BJ (cell line): ENCODE data around the gene SLC8B1. TPM values are rescaled to one million over a fixed set of nuclear protein-coding genes. Genes with fewer than 3 reads are reported as not detected.

ENCODE experiments used
- CTCF ChIA-PET: fragments of 350-600 bp; formaldehyde crosslinking; extraction: SDS; loops from one replicate; lab custom pipeline; 2021; ENCODE audit warnings: antibody characterized with exemption, inconsistent platforms; lab: Yijun Ruan, JAX
- POLR2A ChIA-PET: fragments of 300-600 bp; sonication (Branson Sonifier 250); formaldehyde crosslinking; extraction: SDS; loops from one replicate; lab custom pipeline; 2021; ENCODE audit warnings: antibody characterized with exemption; lab: Charles Lee
- DNase-seq: peaks from one replicate; pipeline ENCODE4 v3.0.0-alpha.2; 2011; ENCODE audit warnings: low read depth
- H3K27me3 ChIP-seq: 2 replicates; pipeline ENCODE4 v1.6.0; 2011; ENCODE audit warnings: low read length; ENCODE audit not compliant: control insufficient read depth, insufficient read depth
- H3K36me3 ChIP-seq: 2 replicates; pipeline ENCODE4 v1.5.1; 2011; ENCODE audit warnings: low read length; ENCODE audit not compliant: control insufficient read depth, insufficient read depth
- H3K4me3 ChIP-seq: 2 replicates; pipeline ENCODE4 v1.5.1; 2011; ENCODE audit warnings: low read depth, mild to moderate bottlenecking, control low read depth, low read length
- CTCF ChIP-seq: IDR thresholded peaks from 2 replicates; pipeline ENCODE4 v1.5.1; 2011; ENCODE audit warnings: low read depth, mild to moderate bottlenecking, control low read depth, inconsistent platforms, low read length, moderate library complexity; ENCODE audit not compliant: insufficient read depth
- polyA plus RNA-seq: library from polyadenylated mRNA; depleted of rRNA; stranded (reverse); fragments of >200 nt; gene quantifications from 2 replicates; pipeline ENCODE4 v1.2.3, GENCODE V29; 2011

The SLC8B1 gene
- polyA plus RNA-seq, 1 experiment, result 27.3 TPM

DNA sequence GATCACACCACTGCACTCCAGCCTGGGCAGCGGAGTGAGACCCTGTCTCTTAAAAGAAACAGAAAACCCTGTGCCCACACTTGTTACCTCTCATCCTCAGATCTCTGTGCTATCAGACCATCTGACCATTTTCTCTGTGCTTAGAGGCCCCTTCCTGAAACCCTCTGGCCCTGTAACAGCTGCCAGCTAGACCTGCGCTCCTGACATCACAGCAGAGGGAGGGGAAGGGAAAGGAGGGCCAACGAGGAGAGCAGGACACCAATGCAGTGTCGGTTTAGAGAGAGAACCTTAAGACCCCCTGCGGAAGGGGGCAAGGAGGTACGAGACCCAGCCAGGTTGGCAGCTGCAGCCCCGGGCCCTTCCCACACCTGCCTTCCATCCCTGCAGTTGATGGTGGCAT is 42.4 kb downstream of the SLC8B1 start:
- CTCF ChIA-PET, result interaction anchor here (0.6 kb wide), 1 partner anchor 18 kb away, joined by 3 read pairs; no protein-coding TSS in a partner anchor
- Histone ChIP-seq H3K4me3 (no peak overlapping the region), H3K27me3 (no peaks in the 10 kb centered on the region), H3K36me3 (peaks cover 33% of the 10 kb centered on the region)
- POLR2A ChIA-PET, result no interaction called here
- DNase-seq, result no peak
- TF ChIP-seq CTCF, result no peak

DNA sequence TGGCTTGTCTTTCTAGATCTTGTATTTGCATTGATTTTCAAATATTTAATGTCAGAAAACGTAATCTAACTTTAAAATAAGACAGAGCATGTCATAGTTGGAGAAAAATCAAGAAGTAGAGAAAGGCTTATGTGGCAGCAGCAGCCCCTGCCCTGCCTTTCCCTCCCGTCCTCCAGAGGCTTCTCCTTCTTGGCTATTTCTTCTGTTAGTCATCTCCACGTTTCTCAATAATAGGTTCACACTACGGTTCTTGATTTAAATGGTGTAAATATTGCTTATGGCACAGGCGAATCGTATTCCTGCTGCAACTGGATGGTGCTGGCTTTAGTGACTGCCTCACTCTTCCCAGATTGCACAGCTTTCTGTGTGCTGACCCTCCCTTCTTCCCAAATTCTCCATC is 42.8 kb downstream of the SLC8B1 start:
- CTCF ChIA-PET, result interaction anchor here (0.6 kb wide), 1 partner anchor 18 kb away, joined by 3 read pairs; no protein-coding TSS in a partner anchor
- peak; percentile 26 for DNase-seq
- peaks cover 31% of the 10 kb centered on the region for H3K36me3 ChIP-seq
- no peak for TF ChIP-seq CTCF
- H3K4me3 ChIP-seq, result no peak overlapping the region
- POLR2A ChIA-PET, result no interaction called here
- H3K27me3 ChIP-seq, result no peaks in the 10 kb centered on the region

GRCh38 chr12:113291586-113291985 is 43.3 kb downstream of the SLC8B1 start:
- no peak for TF ChIP-seq CTCF
- Histone ChIP-seq H3K4me3 (no peak overlapping the region), H3K36me3 (peaks cover 31% of the 10 kb centered on the region), H3K27me3 (no peaks in the 10 kb centered on the region)
- POLR2A ChIA-PET, result interaction anchor here (0.5 kb wide), 1 partner anchor 117 kb away, joined by 3 read pairs; no protein-coding TSS in a partner anchor
- CTCF ChIA-PET, result no interaction called here
- DNase-seq, result no peak

- H3K27me3 ChIP-seq, result no peaks in the 10 kb centered on the region
- H3K36me3 ChIP-seq, result peaks cover 30% of the 10 kb centered on the region
- no peak for TF ChIP-seq CTCF
- DNase-seq, result no peak
- CTCF ChIA-PET, result interaction anchor here (0.6 to 0.8 kb wide), 2 partner anchors 19 to 51 kb away, joined by 3 read pairs; no protein-coding TSS in a partner anchor
- no peak overlapping the region for H3K4me3 ChIP-seq
- POLR2A ChIA-PET, result interaction anchor here (0.6 kb wide), 1 partner anchor 97 kb away, joined by 3 read pairs; no protein-coding TSS in a partner anchor
Measured at GRCh38 chr12:113290506-113290905, 44.4 kb downstream of the SLC8B1 start.

DNA sequence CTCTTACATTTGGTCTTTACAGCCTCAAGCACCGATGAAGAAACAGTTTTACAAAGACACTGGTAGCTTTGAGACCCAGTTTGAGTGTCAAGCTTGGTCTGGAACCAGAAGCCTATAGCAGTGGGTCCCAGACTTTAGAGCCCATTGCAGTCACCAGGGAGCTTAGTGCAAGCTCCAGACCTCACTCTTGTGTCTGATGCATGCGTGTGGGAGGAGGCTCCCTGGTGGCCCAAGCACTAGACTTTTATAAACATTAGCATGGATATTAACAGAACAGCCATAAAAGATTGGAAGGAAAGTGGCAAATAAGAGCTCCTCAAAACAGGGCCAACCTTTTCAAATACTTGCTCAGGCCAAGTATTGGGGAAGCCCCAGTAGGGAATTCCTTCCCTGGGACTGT is 45.5 kb downstream of the SLC8B1 start:
- DNase-seq, result no peak
- Histone ChIP-seq H3K27me3 (no peaks in the 10 kb centered on the region), H3K4me3 (no peak overlapping the region), H3K36me3 (peaks cover 27% of the 10 kb centered on the region)
- ChIA-PET POLR2A (no interaction called here), CTCF (no interaction called here)
- TF ChIP-seq CTCF, result no peak
